ENCODE results near the gene TBC1D22A. TPM values are rescaled to one million over a fixed set of nuclear protein-coding genes. Genes with fewer than 3 reads are reported as not detected.

TBC1D22A gene
- total RNA-seq, 2 donors from 2014 or later = 28.9 to 31.3 TPM

DNA sequence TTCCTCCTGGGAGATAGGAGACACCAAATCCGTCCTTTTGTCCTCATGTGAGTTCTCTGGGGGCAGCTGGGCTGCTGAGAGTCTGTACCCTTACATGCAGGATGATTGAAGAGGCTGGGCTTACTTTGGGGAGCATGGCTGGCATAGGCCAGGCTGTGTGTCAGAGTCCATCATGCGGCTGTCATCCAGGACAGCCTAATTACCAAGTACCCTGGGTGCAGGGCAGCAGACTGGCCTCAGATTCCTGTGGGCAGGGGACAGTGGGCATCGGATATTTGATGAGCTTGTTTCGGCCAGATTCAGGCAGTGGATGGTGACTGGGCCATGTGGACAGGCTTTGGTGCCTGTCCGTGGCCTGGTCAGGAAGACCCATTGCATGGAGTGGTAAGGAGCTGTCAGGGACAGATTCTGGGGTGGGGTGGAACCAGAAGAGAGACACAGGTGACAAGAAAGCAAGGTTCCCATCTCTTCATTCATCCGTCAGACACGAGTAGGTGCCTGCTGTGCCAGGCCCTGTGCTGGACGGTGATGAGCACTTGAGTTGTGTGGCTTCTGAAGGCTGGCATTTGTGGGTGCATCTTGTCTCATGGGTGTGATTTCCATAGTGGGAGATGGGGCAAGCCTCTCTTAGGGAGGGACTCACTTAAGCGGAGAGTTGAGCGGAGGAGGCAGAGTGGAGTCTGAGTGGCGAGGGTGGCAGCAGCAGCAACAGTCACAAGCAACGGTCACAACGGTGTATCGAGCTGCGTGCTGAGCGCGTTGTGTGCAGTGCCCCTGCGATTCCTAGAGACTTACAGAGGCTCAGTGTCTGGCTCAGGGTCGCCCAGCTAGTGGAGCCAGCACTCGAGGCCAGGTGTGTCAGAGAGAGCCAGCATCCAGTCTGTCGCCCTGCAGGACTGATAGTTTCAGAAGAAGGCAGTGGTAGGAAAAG is 48.7 kb downstream of the TBC1D22A start:
- Histone ChIP-seq H3K4me1 (ENCODE audit: control insufficient read depth in 1 of 2, low read depth in 2 of 2) (peaks cover 15 to 33% of the 10 kb centered on the region in 2 donors), H3K4me3 (no peak overlapping the region), H3K27me3 (replicated peaks; ENCODE audit: insufficient read depth) (no peaks in the 10 kb centered on the region), H3K36me3 (no peaks in the 10 kb centered on the region), H3K27ac (no peak overlapping the region), H3K9me3 (no peaks in the 10 kb centered on the region)
- no peak for DNase-seq (ENCODE audit: low spot score)
- TF ChIP-seq, protein P1, sequence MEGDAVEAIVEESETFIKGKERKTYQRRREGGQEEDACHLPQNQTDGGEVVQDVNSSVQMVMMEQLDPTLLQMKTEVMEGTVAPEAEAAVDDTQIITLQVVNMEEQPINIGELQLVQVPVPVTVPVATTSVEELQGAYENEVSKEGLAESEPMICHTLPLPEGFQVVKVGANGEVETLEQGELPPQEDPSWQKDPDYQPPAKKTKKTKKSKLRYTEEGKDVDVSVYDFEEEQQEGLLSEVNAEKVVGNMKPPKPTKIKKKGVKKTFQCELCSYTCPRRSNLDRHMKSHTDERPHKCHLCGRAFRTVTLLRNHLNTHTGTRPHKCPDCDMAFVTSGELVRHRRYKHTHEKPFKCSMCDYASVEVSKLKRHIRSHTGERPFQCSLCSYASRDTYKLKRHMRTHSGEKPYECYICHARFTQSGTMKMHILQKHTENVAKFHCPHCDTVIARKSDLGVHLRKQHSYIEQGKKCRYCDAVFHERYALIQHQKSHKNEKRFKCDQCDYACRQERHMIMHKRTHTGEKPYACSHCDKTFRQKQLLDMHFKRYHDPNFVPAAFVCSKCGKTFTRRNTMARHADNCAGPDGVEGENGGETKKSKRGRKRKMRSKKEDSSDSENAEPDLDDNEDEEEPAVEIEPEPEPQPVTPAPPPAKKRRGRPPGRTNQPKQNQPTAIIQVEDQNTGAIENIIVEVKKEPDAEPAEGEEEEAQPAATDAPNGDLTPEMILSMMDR (IDR thresholded peaks at IDR 0.05) = no peak
- ATAC-seq (ENCODE audit: insufficient number of reproducible peaks, low FRiP score, low read depth) = no peak

DNA sequence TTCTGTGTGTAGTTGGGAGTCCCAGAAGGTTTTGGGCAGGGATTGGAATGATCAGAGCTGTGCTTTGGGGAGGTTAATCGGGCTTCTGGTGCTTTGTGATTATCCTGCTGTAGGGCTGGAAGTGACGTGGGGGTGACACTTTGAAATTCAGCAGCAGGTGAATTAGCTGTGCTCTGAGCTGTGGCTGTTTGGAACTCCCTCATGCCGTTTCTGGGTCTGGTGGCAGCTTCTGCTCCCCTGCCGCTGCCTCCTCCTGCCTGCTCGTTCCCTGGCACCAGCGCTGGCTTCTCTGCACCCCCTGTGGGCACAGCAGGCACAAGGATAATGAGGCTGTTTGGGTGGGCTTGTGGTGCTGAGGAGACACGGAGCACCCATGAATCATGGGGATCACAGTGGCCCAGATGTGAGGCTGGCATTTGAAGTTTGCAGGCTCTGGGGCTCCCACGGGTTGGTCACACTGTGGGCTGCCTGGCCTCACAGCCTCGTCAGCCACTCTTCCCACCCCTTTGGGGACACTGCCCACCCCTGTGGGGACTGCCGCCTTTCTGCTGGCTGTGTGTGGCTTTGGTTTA is 49.7 kb downstream of the TBC1D22A start:
- Histone ChIP-seq H3K4me3 (no peak overlapping the region), H3K9me3 (no peaks in the 10 kb centered on the region), H3K4me1 (ENCODE audit: control insufficient read depth in 1 of 2, low read depth in 2 of 2) (peaks cover 22 to 43% of the 10 kb centered on the region in 2 donors), H3K27me3 (replicated peaks; ENCODE audit: insufficient read depth) (no peaks in the 10 kb centered on the region), H3K27ac (no peak overlapping the region), H3K36me3 (no peaks in the 10 kb centered on the region)
- TF ChIP-seq, protein P1 (IDR thresholded peaks at IDR 0.05) = no peak
- ATAC-seq (ENCODE audit: insufficient number of reproducible peaks, low FRiP score, low read depth) (no peak), DNase-seq (ENCODE audit: low spot score) (no peak)

DNA sequence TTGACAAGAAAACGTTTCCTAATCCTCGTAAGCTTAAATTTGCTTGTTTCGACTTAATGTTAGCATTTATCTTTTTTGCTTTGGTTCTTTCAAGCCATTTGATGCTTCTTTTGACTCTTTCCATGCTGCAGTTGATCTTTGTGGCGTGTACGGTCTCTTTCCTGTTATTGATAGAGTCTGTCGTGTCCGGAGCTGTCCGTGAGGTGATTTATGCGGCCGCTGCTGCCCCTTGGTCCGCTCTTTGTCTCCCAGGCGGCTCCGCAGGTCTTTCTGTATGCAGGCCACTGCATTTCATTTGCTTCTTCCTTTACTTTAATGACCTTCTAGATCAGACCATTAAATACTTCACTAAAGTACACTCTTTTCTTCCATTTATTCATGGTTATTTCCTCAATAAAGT is 50.3 kb downstream of the TBC1D22A start:
- Histone ChIP-seq H3K4me1 (ENCODE audit: control insufficient read depth in 1 of 2, low read depth in 2 of 2) (peaks cover 22 to 45% of the 10 kb centered on the region in 2 donors), H3K27ac (peak overlapping the region in 1 of 2 donors; percentile 72), H3K36me3 (no peaks in the 10 kb centered on the region), H3K4me3 (no peak overlapping the region), H3K27me3 (replicated peaks; ENCODE audit: insufficient read depth) (no peaks in the 10 kb centered on the region), H3K9me3 (no peaks in the 10 kb centered on the region)
- DNase-seq (ENCODE audit: low spot score) = no peak
- no peak for ATAC-seq (ENCODE audit: insufficient number of reproducible peaks, low FRiP score, low read depth)
- TF ChIP-seq, protein P1 (IDR thresholded peaks at IDR 0.05) = no peak

DNA sequence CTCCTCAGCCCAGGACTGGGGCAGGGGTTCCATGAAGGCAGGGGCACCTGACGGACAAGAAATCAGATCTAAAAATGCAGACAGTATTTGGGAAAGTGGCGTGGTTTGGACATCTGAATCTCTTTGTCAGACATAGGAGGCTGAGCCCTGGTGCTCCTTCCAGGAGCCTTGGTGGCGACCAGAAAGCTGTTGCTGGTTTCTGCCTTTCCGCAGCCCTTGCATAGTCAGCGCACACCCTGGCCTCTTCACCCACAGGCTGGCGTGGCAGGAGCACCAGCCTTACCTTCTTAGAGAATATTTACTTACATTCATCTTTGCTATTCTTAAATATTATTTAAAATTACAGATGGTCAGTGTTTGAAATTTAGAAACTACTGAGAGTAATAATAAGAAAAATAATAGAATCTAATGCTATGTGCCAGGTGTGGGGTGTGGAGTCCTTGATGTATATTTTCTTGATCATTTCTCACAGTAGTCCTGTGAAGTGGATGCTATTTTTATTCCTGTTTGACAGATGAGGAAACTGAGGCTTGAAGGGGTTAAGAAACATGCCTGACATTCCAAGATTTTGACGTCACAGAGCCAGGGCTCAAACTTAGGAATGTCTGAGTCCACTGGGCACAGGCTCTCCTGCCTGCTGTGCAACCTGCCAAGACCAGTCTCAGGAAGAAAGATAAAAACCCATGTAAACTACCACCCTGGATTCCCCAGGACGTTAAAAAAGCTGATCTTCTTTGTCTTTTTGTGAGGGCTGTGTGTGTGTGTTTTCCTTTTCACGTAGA is 51.6 kb downstream of the TBC1D22A start:
- DNase-seq (ENCODE audit: low spot score) (no peak), ATAC-seq (ENCODE audit: insufficient number of reproducible peaks, low FRiP score, low read depth) (no peak)
- Histone ChIP-seq H3K36me3 (no peaks in the 10 kb centered on the region), H3K27ac (peak overlapping the region; percentile 65 to 72), H3K27me3 (replicated peaks; ENCODE audit: insufficient read depth) (no peaks in the 10 kb centered on the region), H3K4me3 (no peak overlapping the region), H3K4me1 (ENCODE audit: control insufficient read depth in 1 of 2, low read depth in 2 of 2) (peaks cover 22 to 45% of the 10 kb centered on the region in 2 donors), H3K9me3 (no peaks in the 10 kb centered on the region)
- TF ChIP-seq, protein P1 (IDR thresholded peaks at IDR 0.05) = no peak

DNA sequence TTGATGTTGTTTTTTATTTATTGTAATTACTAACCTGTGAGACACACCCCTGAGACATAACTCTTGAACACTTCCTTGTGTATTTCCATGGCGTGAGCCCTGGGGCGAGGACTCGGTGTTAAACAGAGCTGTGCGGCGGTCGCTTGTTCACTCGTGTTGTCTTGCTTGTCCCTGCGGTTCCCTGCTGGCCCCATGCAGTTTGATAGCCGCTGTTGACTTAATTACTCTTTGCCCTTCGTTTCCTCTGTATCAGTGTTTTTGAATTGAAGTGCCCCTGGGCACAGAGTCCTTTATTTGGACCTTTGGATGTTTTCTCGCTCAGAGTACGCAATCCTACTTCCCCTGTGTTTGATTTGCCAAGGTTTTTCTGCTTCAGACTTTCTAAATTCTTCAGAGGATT is 52.7 kb downstream of the TBC1D22A start:
- Histone ChIP-seq H3K36me3 (no peaks in the 10 kb centered on the region), H3K4me3 (no peak overlapping the region), H3K9me3 (no peaks in the 10 kb centered on the region), H3K4me1 (ENCODE audit: control insufficient read depth in 1 of 2, low read depth in 2 of 2) (peaks cover 22 to 45% of the 10 kb centered on the region in 2 donors), H3K27ac (peak overlapping the region in 1 of 2 donors; percentile 71), H3K27me3 (replicated peaks; ENCODE audit: insufficient read depth) (no peaks in the 10 kb centered on the region)
- TF ChIP-seq, protein P1 (IDR thresholded peaks at IDR 0.05) = no peak
- DNase-seq (ENCODE audit: low spot score) (no peak), ATAC-seq (ENCODE audit: insufficient number of reproducible peaks, low FRiP score, low read depth) (no peak)
